ENCODE results near the gene GBE1.

Gene GBE1

DNA sequence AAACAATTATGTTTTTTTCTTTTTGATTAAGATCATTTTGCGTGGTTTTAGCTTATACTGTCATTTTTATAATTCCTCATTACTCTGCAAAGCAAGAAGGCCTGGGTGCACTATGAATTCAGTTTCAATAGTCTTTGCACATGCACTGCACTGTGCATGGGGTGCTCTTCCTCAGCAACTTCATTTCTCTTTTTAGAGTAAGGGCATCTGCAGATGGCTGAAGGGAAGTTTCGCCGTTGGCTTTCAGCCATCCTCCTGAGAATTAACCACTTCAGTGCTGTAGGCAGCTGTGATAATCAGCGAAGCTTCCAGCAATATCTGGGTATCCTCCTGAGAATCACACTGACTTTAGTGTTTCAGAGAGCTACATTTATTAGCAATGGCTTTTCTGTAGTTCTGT lies 284.8 kb downstream of the GBE1 start:
- in situ Hi-C loops (cut with MboI; ENCODE audit: low sequenced_read_pairs), result no loop called here

DNA sequence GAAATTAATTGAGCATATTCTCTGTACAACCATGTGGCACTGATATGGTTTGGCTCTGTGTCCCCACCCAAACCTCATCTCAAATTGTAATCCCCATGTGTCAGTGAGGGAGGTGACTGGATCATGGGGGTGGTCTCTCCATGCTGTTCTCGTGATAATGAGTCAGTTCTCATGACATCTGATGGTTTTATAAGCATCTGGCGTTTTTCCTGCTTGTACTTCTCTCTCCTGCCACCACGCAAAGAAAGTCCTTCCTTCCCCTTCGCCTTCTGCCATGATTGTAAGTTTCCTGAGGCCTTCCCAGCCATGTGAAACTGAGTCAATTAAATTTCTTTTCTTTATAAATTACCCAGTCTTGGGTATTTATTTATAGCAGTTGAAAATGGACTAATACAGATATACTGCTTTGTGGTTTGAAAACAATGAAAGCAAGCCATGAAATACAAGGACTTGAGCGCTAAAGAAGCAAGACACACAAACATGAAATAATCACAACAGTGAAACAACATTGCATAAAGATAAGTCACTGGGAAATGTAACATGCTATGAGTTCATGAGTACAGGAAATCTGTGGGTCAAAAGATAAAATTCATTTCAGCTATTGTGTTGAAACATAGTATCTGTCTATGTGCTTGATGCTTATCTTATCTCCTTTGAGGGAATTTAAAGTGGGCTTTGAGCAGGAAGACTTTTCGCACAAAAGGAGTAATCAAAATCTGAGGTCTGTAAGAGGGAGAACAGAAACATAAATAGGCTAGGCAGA lies 288.7 kb downstream of the GBE1 start:
- in situ Hi-C loops (cut with MboI; ENCODE audit: low sequenced_read_pairs), result no loop called here

DNA sequence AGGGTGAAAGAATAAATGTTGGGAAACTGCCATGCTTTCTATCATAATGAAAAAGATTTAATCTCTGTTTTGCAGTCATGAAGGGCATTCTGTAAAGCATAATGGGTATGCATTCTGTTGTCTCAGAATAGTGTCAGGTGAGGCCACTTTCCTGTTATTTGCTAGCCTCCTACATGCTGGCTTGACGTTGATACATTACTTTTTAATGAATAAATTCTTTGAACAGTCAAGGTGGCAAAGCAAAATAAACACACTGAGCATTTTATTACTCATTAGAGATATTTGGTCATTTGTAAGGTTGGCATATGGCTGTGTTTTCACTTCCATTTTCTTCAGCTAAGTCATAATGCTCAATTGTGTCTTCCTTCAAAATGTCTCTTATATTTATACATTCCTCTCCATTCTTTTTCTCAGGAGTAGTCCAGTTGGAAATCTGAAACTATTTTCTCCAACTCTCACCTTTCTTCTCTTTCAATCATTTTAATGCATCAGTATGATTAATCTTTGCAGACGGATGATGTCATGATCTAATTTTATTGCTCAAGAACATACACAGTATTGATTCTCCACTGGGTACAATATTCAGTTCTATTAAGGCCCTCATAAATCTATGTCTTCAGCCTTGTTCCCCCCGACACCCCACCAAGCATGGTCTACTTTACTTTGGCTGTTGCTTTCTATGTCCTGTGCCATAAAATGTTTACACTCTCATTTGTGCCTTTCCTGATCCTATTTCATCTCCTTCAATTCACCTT lies 290.7 kb downstream of the GBE1 start:
- in situ Hi-C loops (cut with MboI; ENCODE audit: low sequenced_read_pairs), result no loop called here

DNA sequence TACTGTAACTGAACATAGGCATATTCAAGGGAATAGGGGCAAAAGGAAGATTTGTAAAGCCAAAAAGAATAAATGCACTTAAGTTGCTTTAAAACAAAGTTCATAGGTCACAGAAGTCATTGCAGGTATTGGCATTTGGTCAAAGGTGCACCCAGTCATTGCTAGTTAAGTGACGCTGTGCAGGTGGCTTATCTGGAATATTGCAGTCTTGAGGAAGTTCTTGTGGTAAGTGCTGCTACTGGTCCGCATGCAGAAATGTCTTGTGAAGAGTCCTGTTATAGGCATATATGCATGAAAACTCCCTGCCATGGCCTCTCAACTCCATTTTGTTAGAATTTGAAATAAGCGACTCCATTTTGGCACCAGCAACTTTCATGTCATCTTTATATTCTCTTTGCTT lies 293.1 kb downstream of the GBE1 start:
- in situ Hi-C loops (cut with MboI; ENCODE audit: low sequenced_read_pairs), result no loop called here

DNA sequence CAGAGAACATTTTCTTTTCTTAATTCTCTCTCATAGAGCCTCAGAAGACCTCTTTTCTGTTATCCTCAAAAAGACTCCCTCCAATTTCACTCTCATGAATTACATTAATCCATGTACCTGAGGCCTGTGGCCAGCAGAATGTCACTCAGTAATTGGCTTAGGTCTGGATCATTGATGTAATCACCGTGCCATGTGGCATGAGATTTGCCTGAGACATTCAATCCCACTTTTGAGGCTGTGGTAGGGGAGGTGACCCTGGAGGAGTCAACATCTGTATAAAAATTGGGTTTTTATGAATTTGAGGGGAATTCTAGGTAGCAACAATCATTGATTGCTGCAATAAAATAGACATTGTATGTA lies 295.3 kb downstream of the GBE1 start:
- in situ Hi-C loops (cut with MboI; ENCODE audit: low sequenced_read_pairs), result no loop called here

DNA sequence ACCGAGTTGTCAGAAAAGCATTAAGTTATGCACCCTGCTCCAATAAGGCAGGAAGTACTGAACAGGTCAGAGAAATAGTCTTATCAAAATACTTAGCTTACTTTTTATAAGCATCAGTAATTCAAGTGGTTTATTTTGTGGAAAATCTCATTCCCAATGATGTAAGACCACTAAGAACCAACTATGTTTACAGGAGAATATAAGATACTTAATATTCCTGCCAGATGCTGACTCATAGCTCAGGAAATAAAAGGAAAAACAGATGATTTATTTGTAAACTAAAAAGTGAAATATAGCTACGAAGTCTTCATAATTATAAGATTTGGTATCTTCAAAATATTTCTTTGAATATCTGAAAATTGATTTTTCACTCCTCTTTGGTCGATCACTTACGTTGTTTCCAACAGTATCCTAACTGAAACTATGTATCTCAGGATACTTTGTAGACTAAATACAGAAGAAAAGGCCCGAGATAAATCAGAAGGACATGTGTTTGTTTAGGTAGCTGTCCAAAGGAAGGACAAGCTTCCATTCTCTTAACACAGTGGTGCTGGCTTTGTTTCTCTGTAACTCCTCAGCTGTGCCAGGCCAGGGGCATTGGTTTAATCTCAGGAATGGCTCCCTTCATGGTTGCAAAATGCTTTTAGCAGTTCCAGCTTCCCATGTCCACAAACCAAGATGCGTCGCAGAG lies 295.8 kb downstream of the GBE1 start:
- in situ Hi-C loops (cut with MboI; ENCODE audit: low sequenced_read_pairs), result no loop called here

DNA sequence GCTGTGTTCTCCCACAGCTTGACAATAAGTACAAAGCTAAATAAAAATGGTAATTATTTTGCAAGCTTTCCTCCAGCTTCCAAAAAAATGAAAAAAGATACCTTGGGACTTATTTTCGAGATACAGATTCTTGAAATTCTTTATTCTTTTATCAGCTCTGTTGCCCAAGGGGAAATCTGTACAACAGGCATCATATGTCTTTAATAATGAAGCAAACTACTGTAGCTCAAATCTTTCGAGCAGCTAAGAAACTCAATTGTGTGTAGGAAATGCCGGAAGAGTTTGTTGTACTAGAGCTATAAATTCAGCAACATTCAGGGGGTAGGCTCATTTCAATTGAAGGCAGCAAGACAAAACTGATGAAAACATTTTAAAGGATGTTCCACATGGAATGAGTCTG lies 297.7 kb downstream of the GBE1 start:
- in situ Hi-C loops (cut with MboI; ENCODE audit: low sequenced_read_pairs), result no loop called here

DNA sequence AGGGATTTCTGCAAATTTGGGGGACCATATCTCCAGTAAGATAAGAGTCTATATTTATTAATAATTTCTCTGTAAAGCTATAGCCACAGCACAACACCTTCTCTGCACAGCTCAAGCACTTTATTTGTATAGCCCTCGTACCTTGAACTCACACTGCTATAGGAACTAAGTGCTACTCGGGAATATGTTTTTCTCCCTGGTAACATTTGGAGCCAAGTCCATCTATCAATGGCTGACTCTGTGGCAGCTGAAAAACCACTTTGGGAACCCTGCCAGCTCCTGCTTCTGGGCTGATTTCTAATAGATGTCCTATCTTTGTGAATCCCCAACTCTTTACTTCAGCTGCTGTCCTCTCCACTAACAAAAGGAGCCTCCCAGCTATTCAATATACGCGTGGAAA lies 298.5 kb downstream of the GBE1 start:
- in situ Hi-C loops (cut with MboI; ENCODE audit: low sequenced_read_pairs), result no loop called here

DNA sequence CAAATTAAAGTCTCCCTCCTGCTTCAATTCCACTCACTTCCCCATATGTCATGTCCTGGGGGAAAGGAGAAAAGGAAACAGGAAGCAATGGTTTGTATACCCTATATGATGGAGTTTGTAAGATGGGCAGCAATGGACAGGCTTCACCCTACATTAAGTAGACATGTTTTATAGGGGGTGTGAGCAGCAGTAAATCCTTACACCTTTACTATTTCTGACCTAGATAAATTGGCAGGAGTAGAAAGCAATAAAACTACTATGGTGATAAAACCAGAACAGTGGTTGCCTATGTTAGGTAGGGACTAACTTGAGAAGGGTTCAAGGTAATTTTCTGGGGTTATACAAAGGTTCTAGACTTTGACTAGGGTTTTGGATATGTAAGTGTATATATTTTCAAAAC lies 301.7 kb downstream of the GBE1 start:
- in situ Hi-C loops (cut with MboI; ENCODE audit: low sequenced_read_pairs), result no loop called here

DNA sequence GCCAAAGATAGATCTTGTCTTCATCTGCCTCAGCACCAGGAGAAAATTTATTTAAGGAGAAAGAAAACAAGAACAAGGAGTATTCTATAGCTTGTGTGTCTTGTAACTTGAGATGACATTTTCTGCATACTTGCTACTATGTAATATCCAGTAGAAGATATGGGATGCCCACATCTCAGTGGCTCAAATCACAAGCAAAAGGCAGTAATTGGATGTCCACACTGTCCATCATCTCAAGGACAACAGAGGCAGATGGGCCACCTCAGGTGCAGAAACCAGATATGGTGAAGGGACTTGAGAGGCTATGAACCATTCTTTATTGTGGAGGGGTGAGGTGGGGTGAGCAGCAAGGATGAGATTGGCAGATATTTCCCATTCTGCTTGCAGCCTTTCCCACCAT lies 309.0 kb downstream of the GBE1 start:
- in situ Hi-C loops (cut with MboI; ENCODE audit: low sequenced_read_pairs), result no loop called here

DNA sequence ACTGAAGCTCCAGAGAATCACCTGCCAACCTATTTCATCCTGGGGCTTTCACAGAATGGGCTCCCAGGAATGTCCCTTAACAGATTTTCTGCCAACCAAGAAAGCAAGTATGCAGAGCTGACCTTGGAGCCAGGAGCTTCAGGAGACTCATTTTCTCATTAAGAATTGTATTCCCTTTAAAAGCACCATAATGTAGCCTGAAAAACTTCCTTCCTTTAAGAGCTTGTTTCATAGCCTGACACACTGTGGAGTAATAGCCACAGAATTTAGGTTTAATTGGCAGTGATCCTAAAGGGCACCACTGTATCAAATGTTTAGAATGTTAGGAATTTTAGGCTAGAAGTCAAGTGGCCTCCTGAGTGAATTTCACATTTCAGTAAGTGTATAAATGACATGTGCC lies 309.8 kb downstream of the GBE1 start:
- in situ Hi-C loops (cut with MboI; ENCODE audit: low sequenced_read_pairs), result no loop called here

DNA sequence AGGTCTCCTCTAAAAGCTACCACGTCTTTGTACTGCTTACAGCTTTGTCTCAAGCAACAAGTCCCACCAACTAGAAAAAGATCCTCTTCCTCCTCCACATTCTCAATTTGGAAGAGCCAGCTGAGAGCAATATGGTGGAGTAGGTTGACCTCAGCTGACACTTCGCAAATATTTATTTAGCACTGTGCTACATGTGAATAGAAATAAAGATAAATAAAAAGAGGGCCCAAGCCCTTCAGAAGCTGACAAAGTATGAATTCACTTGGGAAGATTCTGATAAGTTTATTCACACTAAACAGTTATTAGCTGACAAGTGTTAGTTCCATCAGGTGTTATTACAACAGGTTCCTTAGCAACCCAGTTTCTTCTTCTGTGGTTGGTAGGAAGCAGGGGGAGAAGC lies 310.3 kb downstream of the GBE1 start:
- in situ Hi-C loops (cut with MboI; ENCODE audit: low sequenced_read_pairs), result no loop called here

DNA sequence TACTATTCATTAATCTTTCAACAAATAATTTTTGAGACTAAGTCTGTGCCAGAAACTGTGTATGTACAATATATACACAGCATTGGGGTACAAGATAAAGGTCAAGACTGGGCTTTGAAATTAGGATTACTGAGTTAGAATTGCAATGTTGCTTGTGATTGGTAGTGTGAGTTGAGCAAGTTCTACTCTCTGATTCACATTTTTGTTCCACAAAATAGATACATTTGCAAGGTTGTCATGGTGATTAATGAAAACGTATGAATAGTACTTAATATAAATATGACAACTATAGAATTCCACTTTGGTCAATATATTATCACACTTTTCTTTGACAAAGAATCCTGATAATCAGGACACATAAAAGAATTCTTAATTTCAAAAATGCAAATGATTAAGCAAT lies 314.6 kb downstream of the GBE1 start:
- in situ Hi-C loops (cut with MboI; ENCODE audit: low sequenced_read_pairs), result no loop called here

DNA sequence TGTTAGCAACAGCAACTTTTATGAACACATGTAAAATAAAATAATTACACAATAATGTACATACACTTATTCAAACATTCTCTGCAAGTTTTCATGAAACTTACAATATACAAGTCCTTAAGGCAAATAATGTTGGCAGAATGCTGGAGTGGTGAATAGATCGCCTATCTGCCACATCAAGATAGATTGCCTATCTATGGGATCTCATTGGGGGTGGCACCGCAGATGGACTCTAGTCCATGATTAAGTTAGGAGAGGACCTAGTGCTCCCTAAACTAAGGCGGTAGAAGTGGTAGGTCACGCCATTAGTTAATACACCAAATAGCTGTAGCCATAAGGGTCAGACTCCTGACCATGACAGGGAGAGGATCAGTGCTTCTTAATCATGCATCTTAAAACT lies 315.7 kb downstream of the GBE1 start:
- in situ Hi-C loops (cut with MboI; ENCODE audit: low sequenced_read_pairs), result no loop called here

DNA sequence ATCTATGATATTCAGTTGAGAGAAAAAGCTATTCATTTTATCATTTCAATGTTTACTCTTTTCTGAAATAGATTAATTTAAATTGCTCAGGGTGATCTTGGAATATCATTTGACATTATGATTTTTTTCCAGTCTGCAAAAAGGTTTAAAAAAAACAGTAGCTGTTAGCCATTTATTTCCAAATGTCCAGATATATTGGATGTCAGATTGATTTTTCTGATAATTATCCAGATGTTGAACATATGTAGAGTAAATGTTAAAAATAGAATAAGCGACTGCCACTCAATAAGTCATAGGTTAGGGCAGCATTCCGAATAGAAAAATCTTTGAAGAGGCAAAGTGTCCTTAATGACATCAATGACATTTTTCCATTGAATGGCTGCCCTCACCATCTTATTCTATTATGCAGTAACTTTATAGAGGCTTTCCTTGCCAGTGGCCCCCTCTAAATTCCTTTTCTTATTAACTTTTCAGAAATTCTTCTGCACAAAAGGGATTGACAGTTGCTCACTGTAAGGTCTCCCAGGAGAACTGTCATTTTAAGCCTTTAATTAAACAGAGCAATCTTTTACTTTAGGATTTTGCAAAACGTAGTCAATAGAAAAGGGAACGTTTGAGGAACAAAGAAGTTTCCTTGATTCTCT lies 316.5 kb downstream of the GBE1 start:
- in situ Hi-C loops (cut with MboI; ENCODE audit: low sequenced_read_pairs), result no loop called here

DNA sequence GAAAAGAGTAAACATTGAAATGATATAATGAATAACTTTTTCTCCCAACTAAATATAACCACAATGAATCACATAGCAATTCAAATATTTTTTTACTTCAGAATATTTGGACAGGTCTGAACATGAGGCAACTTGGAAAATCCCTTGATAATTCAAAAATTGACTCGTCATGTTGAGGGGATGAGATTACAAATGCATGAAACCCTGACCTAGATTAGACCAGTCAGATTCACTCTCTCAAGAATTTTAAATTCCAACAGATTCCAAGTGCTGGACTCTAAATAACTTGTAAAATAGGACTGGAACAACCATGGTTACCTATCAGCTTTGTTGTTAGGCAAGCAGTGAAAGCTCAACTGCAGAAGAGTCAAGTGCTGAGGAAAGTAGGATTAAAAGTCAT lies 317.5 kb downstream of the GBE1 start:
- in situ Hi-C loops (cut with MboI; ENCODE audit: low sequenced_read_pairs), result no loop called here

DNA sequence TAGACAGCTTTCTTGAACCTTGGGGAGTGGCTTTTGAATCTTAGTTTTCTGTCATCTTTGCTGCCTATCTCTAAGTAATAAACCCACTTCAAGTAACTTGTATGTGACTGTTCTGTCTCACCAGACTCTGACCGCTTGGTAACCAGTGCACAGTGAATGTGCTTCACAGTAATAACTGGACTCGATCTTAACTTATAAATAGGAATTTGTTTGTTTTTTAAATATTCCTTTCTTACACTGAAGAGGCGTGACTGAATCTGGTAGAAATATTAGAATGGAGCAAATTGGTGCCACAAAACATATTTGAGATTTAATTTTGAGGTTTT lies 318.0 kb downstream of the GBE1 start:
- in situ Hi-C loops (cut with MboI; ENCODE audit: low sequenced_read_pairs), result no loop called here

DNA sequence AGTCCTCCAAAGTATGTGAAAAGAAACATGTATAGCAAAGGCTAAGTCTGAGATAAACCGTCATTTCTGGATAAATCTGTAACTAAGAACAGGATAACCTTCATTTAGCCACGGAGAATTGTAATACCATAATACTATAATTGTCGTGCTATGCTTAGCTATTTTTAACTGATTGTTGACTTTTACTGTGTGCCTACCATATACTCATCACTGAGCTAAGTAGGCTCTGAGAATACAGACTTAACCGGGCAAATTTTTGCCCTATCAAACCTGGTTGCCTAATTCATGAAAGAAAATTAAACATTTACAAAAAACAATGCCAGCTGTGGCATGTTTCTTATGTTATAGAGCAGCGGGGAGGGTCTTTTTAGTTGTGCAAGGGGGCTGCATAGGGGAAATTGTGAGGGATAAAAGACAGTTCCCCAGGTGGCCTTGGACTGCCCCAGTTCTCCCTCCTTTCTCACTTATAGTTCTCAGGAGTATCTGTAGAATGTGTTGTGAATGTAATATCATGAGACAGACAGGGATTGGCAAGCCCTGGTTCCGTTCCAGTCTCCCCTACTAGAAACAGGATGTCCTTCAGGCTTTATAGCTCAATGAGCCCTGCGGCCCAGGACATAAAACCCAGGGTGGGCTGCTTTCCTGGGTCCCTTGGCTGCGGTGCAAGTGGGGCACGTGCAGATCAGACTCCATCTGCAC lies 318.5 kb downstream of the GBE1 start:
- in situ Hi-C loops (cut with MboI; ENCODE audit: low sequenced_read_pairs), result no loop called here

DNA sequence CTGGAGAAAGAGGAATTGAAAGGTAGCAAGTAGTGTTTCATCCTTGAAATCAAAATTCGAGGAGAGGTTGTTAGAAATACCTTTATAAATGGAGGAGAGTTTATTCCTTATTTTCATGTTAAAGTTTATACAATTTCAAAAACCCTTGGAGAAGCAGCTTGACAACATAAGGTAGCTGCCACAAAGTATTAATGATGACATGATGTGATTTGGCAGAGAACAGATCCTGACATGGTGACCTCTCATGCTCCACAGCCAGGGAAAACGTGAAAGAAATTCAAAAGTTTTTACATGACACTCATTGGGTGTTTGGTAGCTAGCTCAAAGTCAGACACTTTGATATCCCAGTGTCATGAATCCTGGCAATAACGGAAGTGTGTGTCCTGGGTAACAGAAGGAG lies 320.8 kb downstream of the GBE1 start:
- in situ Hi-C loops (cut with MboI; ENCODE audit: low sequenced_read_pairs), result no loop called here

Data from HL-60/S4 treated with retinoic acid at 250 ng/mL for 4 days and 3 days (cell line).